CD4-positive, alpha-beta T cell (primary cell): ENCODE measurements around the gene MSANTD1. TPM values are rescaled to one million over a fixed set of nuclear protein-coding genes. Genes with fewer than 3 reads are reported as not detected.

ENCODE experiments used
- ATAC-seq: fragments of 200-7000 bp; cut with Tn5 transposase; one replicate; pipeline ENCODE4 v1.10.0; 2022; ENCODE audit warnings: mild to moderate bottlenecking; ENCODE audit not compliant: poor library complexity
- CTCF ChIA-PET: fragments of 350-600 bp; sonication (Branson Sonifier 250); formaldehyde crosslinking; loops from one replicate; lab custom pipeline; 2021; ENCODE audit warnings: antibody characterized with exemption, inconsistent platforms; lab: Charles Lee
- POLR2A ChIA-PET: fragments of 350-600 bp; sonication (Branson Sonifier 250); formaldehyde crosslinking; loops from one replicate; lab custom pipeline; 2021; ENCODE audit warnings: antibody characterized with exemption, inconsistent platforms; lab: Charles Lee
- DNase-seq, 14 experiments: peaks; one replicate each; pipeline ENCODE4 v3.0.0-alpha.2; 2013 to 2020; ENCODE audit warnings: mixed read lengths in 2 of 14
- H3K27ac ChIP-seq, 2 donors: one replicate each; pipeline versions ENCODE4 v1.5.1 to v1.7.0; 2013; ENCODE audit warnings: low read length in 2 of 2, low read depth in 1 of 2, mild to moderate bottlenecking in 1 of 2
- H3K27me3 ChIP-seq, 2 experiments: 1 replicate in 1 of 2; 2 replicates in 1 of 2; pipeline versions ENCODE4 v1.6.1 to v1.7.0; 2013; ENCODE audit warnings: low read length in 2 of 2, control low read depth in 1 of 2, mild to moderate bottlenecking in 1 of 2, moderate library complexity in 1 of 2; ENCODE audit not compliant: insufficient read depth in 2 of 2, control insufficient read depth in 1 of 2
- H3K36me3 ChIP-seq: one replicate; pipeline ENCODE4 v1.6.1; 2013; ENCODE audit warnings: low read length, control low read depth; ENCODE audit not compliant: insufficient read depth
- H3K4me1 ChIP-seq: one replicate; pipeline ENCODE4 v1.6.1; 2013; ENCODE audit warnings: low read length, control low read depth; ENCODE audit not compliant: insufficient read depth
- H3K4me3 ChIP-seq: one replicate; pipeline ENCODE4 v1.5.1; 2013; ENCODE audit warnings: mild to moderate bottlenecking, low read length, moderate library complexity
- H3K9me3 ChIP-seq, 2 experiments: 1 replicate in 1 of 2; 2 replicates in 1 of 2; pipeline versions ENCODE4 v1.6.1 to v1.7.0; 2013; ENCODE audit warnings: low read length in 2 of 2, mild to moderate bottlenecking in 2 of 2, control low read depth in 1 of 2, moderate library complexity in 1 of 2; ENCODE audit not compliant: control insufficient read depth in 1 of 2, insufficient read depth in 1 of 2
- H3K27ac Mint-ChIP-seq: one replicate; pipeline ENCODE4 v1.8.0; 2020; ENCODE audit warnings: mixed read lengths
- H3K27me3 Mint-ChIP-seq: one replicate; pipeline ENCODE4 v1.8.0; 2021; ENCODE audit warnings: mixed read lengths
- H3K36me3 Mint-ChIP-seq: one replicate; pipeline ENCODE4 v1.8.0; 2021; ENCODE audit warnings: low read depth, mixed read lengths
- H3K4me1 Mint-ChIP-seq: one replicate; pipeline ENCODE4 v1.8.0; 2021; ENCODE audit warnings: low read depth, mixed read lengths
- H3K4me3 Mint-ChIP-seq: one replicate; pipeline ENCODE4 v1.8.0; 2020; ENCODE audit warnings: mild to moderate bottlenecking, mixed read lengths
- H3K9me3 Mint-ChIP-seq: one replicate; pipeline ENCODE4 v1.8.0; 2020; ENCODE audit warnings: mixed read lengths
- CTCF ChIP-seq: fragments of 200-600 bp; IDR thresholded peaks from one replicate; pipeline ENCODE4 v1.8.0; 2022; ENCODE audit warnings: antibody characterized with exemption, mild to moderate bottlenecking
- intact Hi-C, 2 experiments: fragments of 100-400 bp; cut with DNase I in 1 of 2; cut with micrococcal nuclease in 1 of 2; formaldehyde crosslinking; loops; one replicate each; pipeline versions ENCODE4 v1.15.1 to v1.9.0; 2023 to 2025; cut with DNase I, micrococcal nuclease
- total RNA-seq, 174 experiments: library from RNA in 2 of 174; stranded (reverse) in 2 of 174; gene quantifications; one replicate each; pipeline ENCODE4 v1.2.3 and lab custom pipeline; 2021 to 2026

Gene MSANTD1
- total RNA-seq, 2 experiments from 2014 or later: 0.67 to 0.74 TPM

- Mint-ChIP-seq H3K4me1 (no peaks in the 10 kb centered on the region), H3K4me3 (no peak overlapping the region), H3K27ac (no peak overlapping the region), H3K36me3 (peaks cover 89% of the 10 kb centered on the region), H3K9me3 (no peaks in the 10 kb centered on the region), H3K27me3 (no peaks in the 10 kb centered on the region)
- DNase-seq (no peak), ATAC-seq (no peak)
- H3K27me3 ChIP-seq: no peaks in the 10 kb centered on the region
- CTCF ChIA-PET: no interaction called here
- no peaks in the 10 kb centered on the region for H3K9me3 ChIP-seq
- H3K36me3 ChIP-seq: peaks cover 87% of the 10 kb centered on the region
- intact Hi-C loops: no loop called here
- H3K4me3 ChIP-seq: no peak overlapping the region
- H3K4me1 ChIP-seq: no peaks in the 10 kb centered on the region
- no peak for TF ChIP-seq CTCF
- POLR2A ChIA-PET: no interaction called here
- no peak overlapping the region for H3K27ac ChIP-seq
Measured at GRCh38 chr4:3212391-3213105, 36.4 kb upstream of the MSANTD1 start.

DNA sequence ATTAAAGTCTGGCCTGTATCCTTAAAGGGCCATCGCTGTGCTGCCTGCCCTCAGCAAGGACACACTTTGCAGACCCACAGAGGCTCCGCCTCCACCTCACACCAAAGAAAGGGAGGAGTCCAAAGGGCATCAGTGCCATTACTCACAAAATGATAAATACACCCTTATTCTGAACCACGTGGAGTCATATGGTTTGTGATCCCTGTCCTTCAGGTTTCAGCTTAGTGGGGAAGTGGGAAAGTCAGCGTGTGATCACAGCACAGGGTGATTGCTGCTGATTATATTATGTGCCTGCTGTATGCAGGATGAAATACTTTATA, 35.9 kb upstream of the MSANTD1 start:
- TF ChIP-seq CTCF: no peak
- intact Hi-C loops: no loop called here
- no peak overlapping the region for H3K4me3 ChIP-seq
- H3K36me3 ChIP-seq: peaks cover 88% of the 10 kb centered on the region
- DNase-seq (no peak), ATAC-seq (no peak)
- POLR2A ChIA-PET: no interaction called here
- H3K27ac ChIP-seq: no peak overlapping the region
- no peaks in the 10 kb centered on the region for H3K9me3 ChIP-seq
- H3K27me3 ChIP-seq: no peaks in the 10 kb centered on the region
- peaks cover 89% of the 10 kb centered on the region for H3K36me3 Mint-ChIP-seq
- no peaks in the 10 kb centered on the region for H3K9me3 Mint-ChIP-seq
- CTCF ChIA-PET: no interaction called here
- no peaks in the 10 kb centered on the region for H3K27me3 Mint-ChIP-seq
- no peak overlapping the region for H3K27ac Mint-ChIP-seq
- no peak overlapping the region for H3K4me3 Mint-ChIP-seq
- no peaks in the 10 kb centered on the region for H3K4me1 ChIP-seq
- no peaks in the 10 kb centered on the region for H3K4me1 Mint-ChIP-seq

DNA sequence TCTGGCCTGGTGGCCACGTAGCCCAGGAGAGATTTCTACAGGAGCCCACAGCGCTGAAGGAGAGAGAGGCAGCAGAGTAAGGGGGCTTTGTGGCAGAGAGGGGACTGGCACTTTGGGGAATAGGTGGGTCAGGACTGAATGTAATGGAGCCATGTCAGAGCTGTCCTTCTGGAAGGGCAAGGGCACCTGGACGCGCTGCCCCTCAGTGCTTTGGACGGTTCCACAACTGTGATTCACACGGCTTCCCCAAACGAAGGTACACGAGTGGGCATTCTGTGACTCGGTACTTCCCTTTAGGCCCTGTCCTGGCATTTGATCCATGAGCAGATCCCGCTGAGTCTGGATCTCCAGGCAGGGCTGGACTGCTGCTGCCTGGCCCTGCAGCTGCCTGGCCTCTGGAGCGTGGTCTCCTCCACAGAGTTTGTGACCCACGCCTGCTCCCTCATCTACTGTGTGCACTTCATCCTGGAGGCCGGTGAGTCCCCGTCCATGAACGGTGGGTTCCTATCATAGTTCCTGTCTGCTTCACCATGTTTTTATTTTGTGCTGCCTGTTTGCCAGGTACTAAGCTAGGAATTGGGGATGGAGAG, 35.2 kb upstream of the MSANTD1 start:
- intact Hi-C loops: no loop called here
- Mint-ChIP-seq H3K4me1 (peaks cover 3% of the 10 kb centered on the region), H3K36me3 (peaks cover 89% of the 10 kb centered on the region), H3K4me3 (no peak overlapping the region), H3K27ac (no peak overlapping the region), H3K9me3 (no peaks in the 10 kb centered on the region), H3K27me3 (no peaks in the 10 kb centered on the region)
- ChIA-PET POLR2A (no interaction called here), CTCF (no interaction called here)
- TF ChIP-seq CTCF: no peak
- Histone ChIP-seq H3K27ac (no peak overlapping the region), H3K36me3 (peaks cover 86% of the 10 kb centered on the region), H3K9me3 (no peaks in the 10 kb centered on the region), H3K4me1 (no peaks in the 10 kb centered on the region), H3K4me3 (no peak overlapping the region), H3K27me3 (no peaks in the 10 kb centered on the region)
- ATAC-seq (no peak), DNase-seq (no peak)
